PC-9 (cell line): ENCODE measurements around the gene NTSR2. TPM values are rescaled to one million over a fixed set of nuclear protein-coding genes. Genes with fewer than 3 reads are reported as not detected.

Experiments used
- BruUV-seq: library from RNA; stranded (reverse); fragments of 400-500 nt; replicated peaks from 2 replicates; lab custom pipeline; 2021; lab: Mats Ljungman, UMichigan
- CTCF ChIA-PET: fragments of 300-600 bp; sonication (Branson Sonifier 250); formaldehyde crosslinking; loops from one replicate; lab custom pipeline; 2022; ENCODE audit warnings: antibody characterized with exemption; lab: Charles Lee
- POLR2A ChIA-PET: fragments of 300-600 bp; sonication (Branson Sonifier 250); formaldehyde crosslinking; loops from one replicate; lab custom pipeline; 2022; ENCODE audit warnings: antibody characterized with exemption; ENCODE audit not compliant: unreplicated experiment; lab: Charles Lee
- DNase-seq, 2 experiments: peaks; one replicate each; pipeline versions ENCODE4 v3.0.0 to v3.0.0-alpha.2; 2015 to 2022; ENCODE audit warnings: mixed read lengths in 1 of 2
- H2AFZ ChIP-seq: fragments of 200-600 bp; sonication (generic); 2 replicates; pipeline ENCODE4 v1.8.1; 2017; ENCODE audit warnings: antibody characterized with exemption
- H3F3A ChIP-seq: fragments of 200-600 bp; sonication (generic); 2 replicates; pipeline ENCODE4 v1.8.1; 2017; ENCODE audit warnings: antibody characterized with exemption, mild to moderate bottlenecking, low read depth; ENCODE audit not compliant: insufficient read depth
- H3K27ac ChIP-seq: fragments of 200-600 bp; sonication (generic); 2 replicates; pipeline ENCODE4 v1.6.1; 2016; ENCODE audit warnings: mixed run types
- H3K27me3 ChIP-seq: fragments of 200-600 bp; sonication (generic); 2 replicates; pipeline ENCODE4 v1.6.1; 2016; ENCODE audit warnings: low read depth, mixed run types; ENCODE audit not compliant: insufficient read depth
- H3K36me3 ChIP-seq: fragments of 200-600 bp; sonication (generic); 2 replicates; pipeline ENCODE4 v1.6.1; 2016; ENCODE audit warnings: low read depth, mixed run types
- H3K4me1 ChIP-seq: fragments of 200-600 bp; sonication (generic); replicated peaks from 2 replicates; pipeline ENCODE4 v1.6.1; 2016; ENCODE audit warnings: mixed run types; ENCODE audit not compliant: insufficient read depth
- H3K4me2 ChIP-seq: fragments of 200-600 bp; sonication (generic); 2 replicates; pipeline ENCODE4 v1.6.1; 2017; ENCODE audit warnings: mixed run types
- H3K4me3 ChIP-seq: fragments of 200-600 bp; sonication (generic); 2 replicates; pipeline ENCODE4 v1.6.1; 2016; ENCODE audit warnings: mixed run types
- H3K79me2 ChIP-seq: fragments of 200-600 bp; sonication (generic); 2 replicates; pipeline ENCODE4 v1.6.1; 2017; ENCODE audit warnings: low read depth, mixed run types
- H3K9me2 ChIP-seq: fragments of 200-600 bp; sonication (generic); 2 replicates; pipeline ENCODE4 v1.8.1; 2017; ENCODE audit warnings: mild to moderate bottlenecking; ENCODE audit not compliant: insufficient read depth
- H3K9me3 ChIP-seq: fragments of 200-600 bp; sonication (generic); 2 replicates; pipeline ENCODE4 v1.8.1; 2016; ENCODE audit warnings: low read depth; ENCODE audit not compliant: insufficient read depth
- H4K20me1 ChIP-seq: fragments of 200-600 bp; sonication (generic); 2 replicates; pipeline ENCODE4 v1.8.1; 2017; ENCODE audit not compliant: insufficient read depth
- CTCF ChIP-seq: fragments of 200-600 bp; sonication (generic); conservative IDR thresholded peaks from 2 replicates; pipeline ENCODE4 v1.6.1; 2017; ENCODE audit warnings: mixed run types, antibody characterized with exemption, mild to moderate bottlenecking, moderate library complexity
- EZH2 ChIP-seq: fragments of 200-600 bp; sonication (generic); IDR thresholded peaks from 2 replicates; pipeline ENCODE4 v1.8.0; 2017; ENCODE audit warnings: antibody characterized with exemption, low read depth
- intact Hi-C: fragments of 100-400 bp; cut with micrococcal nuclease; formaldehyde crosslinking; loops from one replicate; pipeline ENCODE4 v1.10.0; 2022; ENCODE audit not compliant: unreplicated experiment
- total RNA-seq: library from RNA; stranded (reverse); gene quantifications from 2 replicates; pipeline ENCODE4 v1.2.3, GENCODE V29; 2021

The NTSR2 gene
- total RNA-seq, 1 experiment from 2014 or later: not detected

GRCh38 chr2:11634584-11634983 lies 35.4 kb downstream of the NTSR2 start:
- Histone ChIP-seq H4K20me1 (no peaks in the 10 kb centered on the region), H3K9me2 (no peaks in the 10 kb centered on the region), H3K9me3 (no peaks in the 10 kb centered on the region), H3K27me3 (peaks cover 50% of the 10 kb centered on the region), H3K4me1 (no peaks in the 10 kb centered on the region), H3K27ac (no peak overlapping the region), H2AFZ (no peak overlapping the region), H3K4me3 (no peak overlapping the region), H3K79me2 (no peaks in the 10 kb centered on the region), H3F3A (no peaks in the 10 kb centered on the region), H3K4me2 (no peak overlapping the region), H3K36me3 (no peaks in the 10 kb centered on the region)
- ChIA-PET CTCF (no interaction called here), POLR2A (no interaction called here)
- BruUV-seq: no TSS peak
- DNase-seq: no peak
- TF ChIP-seq CTCF: no peak
- TF ChIP-seq EZH2: no peak
- intact Hi-C loops: no loop called here

DNA sequence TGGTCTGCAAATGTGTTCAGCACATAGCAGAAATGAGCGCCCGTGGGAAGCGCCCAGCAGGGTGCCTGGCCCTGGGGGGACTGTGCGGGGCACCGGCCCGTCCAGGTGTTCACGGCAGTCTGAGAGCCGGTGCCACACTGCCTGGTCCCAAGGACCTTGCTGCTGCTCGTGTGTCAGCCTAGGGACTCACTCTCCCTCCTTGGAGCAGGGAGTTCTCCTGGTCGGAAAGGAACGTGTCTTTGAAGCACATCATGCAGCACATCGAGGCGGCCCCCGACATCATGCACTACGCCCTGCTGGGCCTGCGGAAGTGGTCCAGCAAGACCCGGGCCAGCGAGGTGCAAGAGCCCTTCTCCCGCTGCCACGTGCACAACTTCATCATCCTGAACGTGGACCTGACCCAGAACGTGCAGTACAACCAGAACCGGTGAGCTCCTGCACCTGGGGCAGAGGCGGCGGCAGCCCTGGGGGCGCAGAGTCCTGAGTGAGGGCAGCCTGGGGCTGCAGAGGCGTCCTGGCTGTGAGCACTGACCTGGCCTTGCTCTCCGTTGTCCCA lies 36.0 kb downstream of the NTSR2 start:
- TF ChIP-seq EZH2: no peak
- TF ChIP-seq CTCF: no peak
- intact Hi-C loops: no loop called here
- H3K9me3 ChIP-seq: no peaks in the 10 kb centered on the region
- POLR2A ChIA-PET: no interaction called here
- H3K27ac ChIP-seq: no peak overlapping the region
- CTCF ChIA-PET: no interaction called here
- no peaks in the 10 kb centered on the region for H4K20me1 ChIP-seq
- no peak overlapping the region for H3K4me3 ChIP-seq
- no peak for DNase-seq
- H3K27me3 ChIP-seq: peaks cover 46% of the 10 kb centered on the region
- no peaks in the 10 kb centered on the region for H3K4me1 ChIP-seq
- no peak overlapping the region for H3K4me2 ChIP-seq
- no TSS peak for BruUV-seq
- no peaks in the 10 kb centered on the region for H3K79me2 ChIP-seq
- no peak overlapping the region for H2AFZ ChIP-seq
- no peaks in the 10 kb centered on the region for H3K36me3 ChIP-seq
- H3K9me2 ChIP-seq: no peaks in the 10 kb centered on the region
- no peaks in the 10 kb centered on the region for H3F3A ChIP-seq

DNA sequence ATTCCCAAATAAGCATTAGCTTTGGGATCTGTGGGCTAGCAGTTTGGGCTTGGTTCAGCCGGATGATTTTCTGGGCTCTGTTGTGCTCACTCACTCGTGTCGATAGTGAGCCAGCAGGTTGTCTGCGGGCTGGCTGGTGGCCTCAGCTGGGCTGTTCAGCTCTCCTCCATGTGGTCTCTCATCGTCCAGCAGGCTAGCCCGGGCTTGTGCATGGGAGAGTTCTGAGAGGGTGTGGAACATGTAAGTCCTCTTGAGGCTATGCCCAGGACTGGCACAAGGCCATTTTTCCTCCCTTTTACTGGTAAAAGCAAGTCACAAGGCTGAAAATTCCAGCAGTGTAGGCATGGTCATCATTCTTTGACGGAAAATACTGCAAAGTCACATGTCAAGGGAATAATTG lies 38.5 kb downstream of the NTSR2 start:
- no peaks in the 10 kb centered on the region for H4K20me1 ChIP-seq
- CTCF ChIA-PET: no interaction called here
- H3K4me3 ChIP-seq: no peak overlapping the region
- intact Hi-C loops: no loop called here
- H3K79me2 ChIP-seq: no peaks in the 10 kb centered on the region
- TF ChIP-seq CTCF: no peak
- H3K4me1 ChIP-seq: no peaks in the 10 kb centered on the region
- no peaks in the 10 kb centered on the region for H3K9me2 ChIP-seq
- no peak overlapping the region for H2AFZ ChIP-seq
- no peaks in the 10 kb centered on the region for H3K36me3 ChIP-seq
- BruUV-seq: no TSS peak
- no peaks in the 10 kb centered on the region for H3F3A ChIP-seq
- POLR2A ChIA-PET: interaction anchor here (0.6 kb wide), 1 partner anchor 8 kb away, joined by 3 read pairs; no protein-coding TSS in a partner anchor
- H3K9me3 ChIP-seq: peaks cover 7% of the 10 kb centered on the region; the same call in 1 of the 2 replicates
- no peak overlapping the region for H3K27ac ChIP-seq
- H3K27me3 ChIP-seq: peaks cover 38% of the 10 kb centered on the region
- H3K4me2 ChIP-seq: no peak overlapping the region
- DNase-seq: no peak
